RWPE1 (cell line): ENCODE measurements around the gene ECM2.

ENCODE experiments used
- CTCF ChIA-PET: fragments of 350-600 bp; sonication (Branson Sonifier 250); formaldehyde crosslinking; extraction: SDS; loops from one replicate; lab custom pipeline; 2021; lab: Yijun Ruan, JAX
- POLR2A ChIA-PET: fragments of 400-600 bp; formaldehyde crosslinking; extraction: SDS; loops from one replicate; lab custom pipeline; 2020; ENCODE audit warnings: antibody characterized with exemption; ENCODE audit not compliant: low non-redundant PET; lab: Yijun Ruan, JAX
- DNase-seq: peaks from one replicate; pipeline ENCODE4 v3.0.0; 2012; ENCODE audit warnings: low spot score
- H3K27ac ChIP-seq: fragments of 450-650 bp; 2 replicates; pipeline ENCODE4 v1.5.1; 2017
- TF ChIP-seq, protein P1 (sequence below): fragments of 450-650 bp; conservative IDR thresholded peaks from 2 replicates; pipeline ENCODE4 v1.5.1; 2017; ENCODE audit warnings: low read depth, mild to moderate bottlenecking

ECM2 gene

GRCh38 chr9:92518199-92518598 lies 17.6 kb downstream of the ECM2 start:
- no peak overlapping the region for H3K27ac ChIP-seq
- CTCF ChIA-PET: interaction anchor here (0.6 kb wide), 1 partner anchor 669 kb away, joined by 3 read pairs; no protein-coding TSS in a partner anchor
- TF ChIP-seq, protein P1, sequence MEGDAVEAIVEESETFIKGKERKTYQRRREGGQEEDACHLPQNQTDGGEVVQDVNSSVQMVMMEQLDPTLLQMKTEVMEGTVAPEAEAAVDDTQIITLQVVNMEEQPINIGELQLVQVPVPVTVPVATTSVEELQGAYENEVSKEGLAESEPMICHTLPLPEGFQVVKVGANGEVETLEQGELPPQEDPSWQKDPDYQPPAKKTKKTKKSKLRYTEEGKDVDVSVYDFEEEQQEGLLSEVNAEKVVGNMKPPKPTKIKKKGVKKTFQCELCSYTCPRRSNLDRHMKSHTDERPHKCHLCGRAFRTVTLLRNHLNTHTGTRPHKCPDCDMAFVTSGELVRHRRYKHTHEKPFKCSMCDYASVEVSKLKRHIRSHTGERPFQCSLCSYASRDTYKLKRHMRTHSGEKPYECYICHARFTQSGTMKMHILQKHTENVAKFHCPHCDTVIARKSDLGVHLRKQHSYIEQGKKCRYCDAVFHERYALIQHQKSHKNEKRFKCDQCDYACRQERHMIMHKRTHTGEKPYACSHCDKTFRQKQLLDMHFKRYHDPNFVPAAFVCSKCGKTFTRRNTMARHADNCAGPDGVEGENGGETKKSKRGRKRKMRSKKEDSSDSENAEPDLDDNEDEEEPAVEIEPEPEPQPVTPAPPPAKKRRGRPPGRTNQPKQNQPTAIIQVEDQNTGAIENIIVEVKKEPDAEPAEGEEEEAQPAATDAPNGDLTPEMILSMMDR: no peak
- no peak for DNase-seq
- POLR2A ChIA-PET: no interaction called here

- no peak for DNase-seq
- no peak overlapping the region for H3K27ac ChIP-seq
- TF ChIP-seq, protein P1: no peak
- CTCF ChIA-PET: no interaction called here
- POLR2A ChIA-PET: no interaction called here
These were observed 18.7 kb downstream of the ECM2 start for GRCh38 chr9:92517046-92517445.

GRCh38 chr9:92516521-92516920 lies 19.3 kb downstream of the ECM2 start:
- TF ChIP-seq, protein P1: no peak
- no peak overlapping the region for H3K27ac ChIP-seq
- DNase-seq: no peak
- ChIA-PET CTCF (no interaction called here), POLR2A (no interaction called here)

DNA sequence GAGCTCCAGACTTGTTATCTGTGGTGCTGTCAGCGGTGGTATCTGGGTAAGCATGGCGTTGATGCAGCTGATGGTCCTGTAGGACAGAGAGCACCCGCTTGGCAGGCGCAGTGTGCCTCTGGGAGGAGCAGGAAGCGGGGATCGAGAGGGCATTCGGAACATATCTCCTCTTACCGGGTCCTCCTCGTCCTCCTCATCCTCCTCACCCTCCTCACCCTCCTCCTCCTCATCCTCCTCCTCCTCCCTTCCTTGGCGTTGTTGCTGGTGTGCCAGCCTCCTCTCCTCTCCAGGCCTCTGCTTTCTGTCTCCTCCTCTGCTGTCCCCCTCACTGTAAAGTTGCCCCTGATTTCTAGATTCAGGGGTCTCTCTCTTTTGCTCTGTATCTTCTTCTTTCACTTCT lies 21.2 kb downstream of the ECM2 start:
- H3K27ac ChIP-seq: no peak overlapping the region
- TF ChIP-seq, protein P1: no peak
- ChIA-PET POLR2A (no interaction called here), CTCF (no interaction called here)
- DNase-seq: no peak

DNA sequence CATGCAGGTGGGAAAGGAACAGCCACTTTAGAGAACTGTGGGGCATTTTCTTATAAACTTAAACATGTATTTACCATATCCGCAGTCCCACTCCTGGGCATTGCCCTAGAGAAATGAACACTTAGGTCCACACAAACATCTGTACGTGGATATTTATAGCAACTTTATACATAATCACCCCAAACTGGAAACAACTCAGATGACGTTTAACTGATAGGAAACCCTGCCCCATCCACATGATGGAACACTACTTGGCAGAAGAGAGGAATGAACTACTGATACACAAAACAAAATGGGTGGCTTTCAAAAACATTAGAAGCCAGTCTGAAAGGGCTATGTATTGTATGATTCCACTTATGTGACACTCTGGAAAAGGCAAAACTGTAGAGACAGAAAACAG lies 22.4 kb downstream of the ECM2 start:
- CTCF ChIA-PET: interaction anchor here (0.7 kb wide), 1 partner anchor 232 kb away, joined by 7 read pairs; no protein-coding TSS in a partner anchor
- TF ChIP-seq, protein P1: no peak
- POLR2A ChIA-PET: no interaction called here
- H3K27ac ChIP-seq: no peak overlapping the region
- no peak for DNase-seq

GRCh38 chr9:92512622-92513021 lies 23.2 kb downstream of the ECM2 start:
- ChIA-PET POLR2A (no interaction called here), CTCF (interaction anchor here (0.8 kb wide), 1 partner anchor 63 kb away, joined by 4 read pairs; no protein-coding TSS in a partner anchor)
- DNase-seq: no peak
- TF ChIP-seq, protein P1: no peak
- no peak overlapping the region for H3K27ac ChIP-seq
